ACHN (cell line): Measurements from ENCODE around the gene GPATCH11.

Source experiments
- DNase-seq: peaks from one replicate; pipeline ENCODE4 v3.0.0-alpha.2; 2015
- in situ Hi-C: cut with HindIII; loops from 2 replicates; pipeline ENCODE4 v1.10.0; 2017; ENCODE audit warnings: low sequenced_read_pairs, low pct_ligation_motif_present, low pct_unique_long_range_greater_than_20kb

Gene GPATCH11

DNA sequence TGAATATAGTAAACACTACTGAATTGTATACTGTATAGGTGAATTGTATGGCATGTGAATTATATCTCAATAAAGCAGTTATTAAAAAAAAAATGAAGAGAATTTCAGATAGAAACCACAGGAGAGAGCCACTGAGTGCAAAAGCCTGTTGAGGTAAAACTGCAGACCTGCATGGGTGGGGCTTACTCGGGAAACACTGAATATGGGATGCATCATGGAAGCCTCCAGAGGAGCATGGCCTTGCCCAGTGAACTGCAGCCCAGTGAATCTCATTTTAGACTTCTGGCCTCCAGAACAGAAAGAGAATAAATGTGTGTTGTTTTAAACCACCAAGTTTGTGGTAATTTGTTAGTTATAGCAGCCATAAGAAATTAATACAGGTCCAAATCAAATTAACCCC lies 15.7 kb downstream of the GPATCH11 start:
- in situ Hi-C loops: no loop called here
- DNase-seq: no peak

DNA sequence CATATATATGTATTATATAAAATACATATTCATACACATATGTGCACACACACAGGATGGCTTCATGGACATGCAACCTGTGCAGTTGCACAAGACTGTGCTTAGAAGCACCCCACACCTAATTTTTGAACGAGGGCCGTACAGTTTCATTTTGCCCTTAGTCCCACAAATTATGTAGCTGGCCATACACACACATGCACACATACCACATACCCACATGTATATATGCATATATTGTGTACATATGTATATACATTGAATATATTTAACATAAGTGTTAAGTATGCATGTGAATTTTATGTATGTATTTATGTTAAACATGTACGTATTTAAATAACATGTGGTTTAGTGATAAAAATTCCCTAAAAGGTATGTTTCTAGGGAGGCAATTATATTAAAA lies 18.3 kb downstream of the GPATCH11 start:
- DNase-seq: no peak
- in situ Hi-C loops: no loop called here

DNA sequence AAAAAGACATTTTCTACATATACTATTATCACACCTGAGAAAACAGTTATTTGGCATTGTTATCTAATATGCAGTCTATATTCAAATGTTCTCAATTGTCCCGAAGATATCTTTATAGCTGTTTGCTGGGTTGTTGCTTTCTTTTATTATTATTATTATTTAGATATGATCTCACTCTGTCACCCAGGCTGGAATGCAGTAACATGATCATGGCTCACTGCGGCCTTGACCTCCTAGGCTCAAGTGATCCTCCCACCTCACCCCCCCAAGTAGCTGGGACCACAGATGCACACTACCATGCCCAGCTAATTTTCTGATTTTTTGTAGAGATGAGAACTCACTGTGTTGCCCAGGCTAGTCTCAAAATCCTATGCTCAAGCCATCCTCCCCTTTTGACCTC lies 19.9 kb downstream of the GPATCH11 start:
- DNase-seq: no peak
- in situ Hi-C loops: no loop called here

DNA sequence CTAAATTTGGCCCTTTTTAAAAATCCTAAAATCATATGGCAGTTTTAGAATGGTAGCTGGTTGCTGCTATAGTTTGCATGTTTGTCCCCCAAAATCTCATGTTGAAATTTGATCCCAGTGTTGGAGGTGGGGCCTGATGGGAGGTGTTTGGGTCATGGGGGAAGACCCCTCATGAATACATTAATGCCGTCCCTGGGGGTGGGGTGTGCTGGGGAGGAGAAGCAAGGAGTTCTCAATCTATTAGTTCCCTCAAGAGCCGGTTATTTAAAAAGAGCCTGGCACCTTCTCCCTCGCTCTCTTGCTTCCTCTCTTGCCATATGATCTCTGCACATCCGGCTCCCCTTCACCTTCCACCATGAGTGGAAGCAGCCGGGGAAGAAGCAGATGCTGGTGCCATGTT lies 20.8 kb downstream of the GPATCH11 start:
- no peak for DNase-seq

DNA sequence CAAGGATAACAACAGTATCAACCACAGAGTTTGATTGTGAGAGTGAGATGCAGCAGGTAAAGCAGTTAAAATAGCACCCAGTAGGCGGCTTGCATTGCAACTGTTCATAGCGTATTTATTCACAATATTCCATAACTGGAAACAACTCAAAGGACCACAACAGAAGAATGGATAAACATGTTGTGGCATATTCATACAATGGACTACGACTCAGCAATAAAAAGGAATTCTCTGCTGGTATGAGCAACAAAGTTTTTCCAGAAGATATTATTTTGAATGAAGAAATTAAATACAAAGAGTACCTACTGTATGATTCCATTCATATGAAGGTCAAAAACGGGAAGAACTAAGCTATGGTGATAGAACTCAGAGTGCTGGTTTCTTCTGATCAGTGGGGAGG lies 25.2 kb downstream of the GPATCH11 start:
- in situ Hi-C loops: no loop called here
- no peak for DNase-seq

More for the DNA sequence above, 20.8 kb downstream of the GPATCH11 start:
- in situ Hi-C loops: no loop called here

DNA sequence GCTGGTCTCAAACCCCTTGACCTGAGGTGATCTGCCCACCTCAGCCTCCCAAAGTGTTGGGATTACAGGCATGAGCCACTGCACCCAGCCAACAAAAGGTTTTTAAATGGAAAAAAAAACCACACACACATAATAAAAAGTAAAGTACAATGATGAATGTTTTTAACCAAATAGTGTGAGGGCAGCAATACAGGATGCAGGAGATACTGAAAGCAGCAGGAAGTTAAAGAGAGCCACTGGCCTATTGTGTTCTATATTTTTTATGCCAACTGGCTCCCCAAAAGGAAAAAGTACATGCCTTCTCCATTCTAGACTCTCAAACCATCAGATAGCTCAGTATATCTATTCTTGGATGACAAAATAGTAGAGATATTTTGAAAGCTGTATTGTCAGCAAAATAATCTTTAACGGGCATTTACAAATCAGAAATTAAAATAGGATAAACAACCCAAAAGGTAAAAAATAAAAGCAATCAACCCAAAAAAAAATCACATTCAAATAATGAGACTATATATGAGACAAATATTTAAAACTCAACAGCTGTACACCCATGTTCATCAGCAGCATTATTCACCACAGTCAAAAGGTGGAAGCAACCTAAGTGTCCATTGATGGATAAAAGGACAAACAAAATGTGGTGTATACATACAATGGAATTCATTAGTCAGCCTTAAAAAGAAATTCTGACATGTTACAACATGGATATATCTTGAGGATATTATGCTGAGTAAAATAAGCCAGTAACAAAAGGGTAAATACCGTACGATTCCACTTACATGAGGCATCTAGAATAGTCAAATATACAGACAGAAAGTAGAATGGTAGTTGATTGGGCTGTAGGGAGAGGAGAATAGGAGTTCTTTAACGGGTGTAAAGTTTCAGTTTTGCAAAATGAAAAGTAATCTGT lies 26.2 kb downstream of the GPATCH11 start:
- in situ Hi-C loops: no loop called here
- DNase-seq: no peak

DNA sequence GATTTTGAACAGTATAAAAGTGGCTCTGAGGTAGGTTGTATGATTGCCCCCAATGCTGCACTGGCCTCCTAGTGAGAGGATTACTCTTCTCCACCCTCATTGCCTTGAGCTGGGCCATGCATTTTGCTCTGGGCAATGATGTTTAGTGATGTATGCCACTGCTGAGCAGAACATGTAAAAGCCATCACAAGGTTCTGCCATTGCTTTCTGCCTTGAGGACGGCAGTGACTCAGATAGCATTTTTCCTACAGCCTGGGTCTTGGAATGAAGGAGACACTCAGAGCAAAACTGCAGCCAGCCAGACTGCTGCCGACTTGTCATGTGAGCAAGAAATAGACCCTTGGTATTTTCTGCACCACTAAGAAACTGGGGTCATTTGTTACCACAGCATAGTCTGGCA lies 27.6 kb downstream of the GPATCH11 start:
- in situ Hi-C loops: no loop called here
- no peak for DNase-seq

DNA sequence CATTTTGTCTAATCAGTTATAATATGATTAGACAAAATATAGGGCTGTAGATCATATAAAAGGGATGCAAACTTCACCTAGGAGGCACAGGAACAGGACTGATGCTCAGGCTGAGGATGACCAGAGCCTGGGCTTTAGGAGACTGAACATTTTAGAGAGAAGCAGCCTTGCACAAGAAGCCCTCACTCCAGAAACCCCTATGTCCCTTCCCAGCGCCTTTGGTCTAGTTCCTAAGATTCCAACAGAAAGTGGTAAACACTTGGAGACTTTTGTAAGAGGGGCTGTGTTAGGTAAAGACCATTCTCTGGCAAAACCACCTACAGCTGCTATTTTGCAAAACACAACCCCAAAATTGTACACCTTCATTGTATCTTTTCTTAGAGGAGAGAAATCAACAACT lies 33.2 kb downstream of the GPATCH11 start:
- in situ Hi-C loops: no loop called here
- DNase-seq: no peak

DNA sequence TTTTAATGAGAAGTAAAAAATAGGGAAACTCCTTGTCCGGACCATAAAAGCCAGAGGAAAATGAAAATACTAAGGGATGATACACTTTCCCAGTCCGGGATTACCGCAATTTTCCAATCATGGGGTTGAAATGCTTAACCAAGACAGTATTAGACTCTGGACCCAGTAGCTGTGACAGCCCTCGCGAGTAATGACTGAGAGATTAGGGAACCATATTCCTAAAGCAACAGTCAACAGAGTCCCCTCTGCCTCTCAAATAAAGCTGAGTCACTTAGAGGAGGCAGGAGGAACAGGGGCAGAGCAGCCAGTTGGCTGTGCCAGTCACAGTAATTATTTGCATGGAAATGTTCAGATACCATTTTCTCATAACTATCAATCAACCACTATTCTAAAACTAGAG lies 34.8 kb downstream of the GPATCH11 start:
- in situ Hi-C loops: no loop called here
- no peak for DNase-seq

DNA sequence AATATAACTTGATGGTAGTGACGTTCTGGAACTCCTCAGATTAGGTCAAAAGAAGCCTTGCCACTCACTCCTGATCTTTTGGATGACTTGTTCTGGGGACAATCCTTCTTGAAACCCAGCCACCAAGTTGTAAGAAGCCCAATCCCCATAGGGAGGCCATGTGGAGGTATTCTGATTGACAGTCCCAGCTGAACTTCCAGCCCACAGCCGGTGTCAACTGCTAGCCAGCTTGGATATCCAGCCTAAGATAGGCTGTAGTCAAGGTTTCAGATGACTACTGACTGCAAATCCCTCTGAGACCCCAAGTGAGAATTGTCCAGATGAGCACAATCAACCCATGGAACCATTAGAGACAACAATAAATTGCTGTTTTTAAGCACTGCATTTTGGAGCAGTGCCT lies 41.1 kb downstream of the GPATCH11 start:
- DNase-seq: no peak
- in situ Hi-C loops: no loop called here

DNA sequence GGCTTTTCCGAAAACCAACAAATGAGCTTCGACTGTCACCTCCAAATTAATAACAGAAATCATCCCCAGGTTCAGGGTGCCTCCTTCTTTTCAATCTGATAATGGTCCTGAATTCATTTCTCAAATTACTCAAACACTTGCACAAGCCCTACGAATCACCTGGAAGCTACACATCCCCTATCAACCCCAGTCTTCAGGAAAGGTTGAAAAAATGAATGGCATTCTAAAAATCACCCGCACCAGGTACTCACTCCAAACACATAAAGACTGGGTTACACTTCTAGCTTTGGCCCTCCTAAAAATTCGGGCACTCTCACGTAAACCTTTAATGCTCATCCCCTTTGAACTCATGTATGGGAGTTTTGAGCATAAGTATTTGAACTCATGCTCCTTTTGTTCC lies 48.6 kb downstream of the GPATCH11 start:
- in situ Hi-C loops: no loop called here
- DNase-seq: no peak

DNA sequence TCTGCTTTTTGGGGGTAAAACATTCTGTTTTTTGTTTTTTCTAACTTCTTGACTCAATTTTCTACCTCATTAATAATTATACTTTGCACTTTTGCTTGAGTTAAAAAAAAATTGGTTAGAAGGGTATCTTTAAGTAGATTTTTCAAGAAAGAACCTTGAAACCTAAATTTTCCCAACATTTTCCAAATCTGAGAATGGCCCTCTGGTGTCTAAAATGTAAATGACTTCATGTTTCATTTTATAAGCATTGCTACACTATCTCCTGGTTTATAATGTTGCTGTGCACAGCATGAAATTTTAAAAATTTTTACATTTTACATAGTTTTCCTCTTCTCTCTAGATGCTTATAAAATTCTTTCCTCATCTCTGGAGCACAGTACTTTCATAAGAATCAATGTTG lies 58.2 kb downstream of the GPATCH11 start:
- in situ Hi-C loops: no loop called here
- DNase-seq: no peak

DNA sequence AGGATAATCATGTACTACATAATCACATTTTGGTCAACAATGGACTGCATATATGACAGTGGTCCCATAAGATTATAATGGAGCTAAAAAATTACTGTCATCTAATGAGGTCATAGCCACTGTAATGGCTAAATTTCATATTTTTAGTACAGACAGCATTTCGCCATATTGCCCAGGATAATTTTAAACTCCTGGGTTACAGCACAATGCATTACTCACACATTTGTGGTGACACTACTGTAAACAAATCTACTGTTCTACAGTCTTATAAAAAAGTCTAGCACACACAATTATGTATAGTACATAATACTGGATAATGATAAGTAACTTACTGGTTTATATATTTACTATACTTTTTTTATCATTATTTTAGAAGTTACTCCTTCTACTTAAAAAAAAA lies 59.7 kb downstream of the GPATCH11 start:
- in situ Hi-C loops: no loop called here
- DNase-seq: no peak

DNA sequence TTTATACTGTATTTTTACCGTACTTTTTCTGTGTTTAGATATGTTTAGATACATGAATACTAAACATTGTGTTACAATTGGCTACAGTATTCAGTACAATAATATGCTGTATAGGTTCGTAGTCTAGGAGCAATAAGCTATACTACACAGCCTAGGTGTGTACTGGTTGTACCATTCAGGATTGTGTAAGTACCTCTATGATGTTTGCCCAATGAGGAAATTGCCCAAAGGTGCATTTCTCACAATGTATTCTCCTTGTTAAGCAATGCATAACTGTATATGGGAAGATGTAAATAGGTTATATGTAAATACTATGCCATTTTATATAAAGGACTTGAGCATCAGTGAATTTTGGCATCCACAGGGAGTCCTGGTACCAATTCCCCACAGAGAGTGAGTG lies 61.7 kb downstream of the GPATCH11 start:
- no peak for DNase-seq
- in situ Hi-C loops: no loop called here

DNA sequence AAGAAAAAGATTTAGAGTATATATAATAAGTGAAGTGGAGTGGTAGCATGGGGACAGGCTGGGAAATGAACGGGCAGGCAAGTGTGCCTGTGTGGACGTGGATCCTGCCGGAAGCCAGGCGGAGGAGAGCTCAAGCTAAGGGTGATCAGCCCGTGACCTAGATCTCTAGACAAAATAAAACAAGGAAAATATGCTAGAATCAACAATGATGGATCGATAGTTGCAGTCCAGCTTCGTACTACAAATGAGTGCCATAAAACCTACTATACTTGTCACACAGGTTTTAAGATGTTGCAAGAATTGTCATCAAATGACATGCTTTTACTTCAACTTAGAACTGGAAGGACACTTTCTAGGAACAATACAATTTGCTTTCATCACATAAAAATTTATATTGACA lies 64.0 kb downstream of the GPATCH11 start:
- in situ Hi-C loops: no loop called here
- DNase-seq: no peak
